K562 (cell line): ENCODE data around the gene SMAD3. TPM values are rescaled to one million over a fixed set of nuclear protein-coding genes. Genes with fewer than 3 reads are reported as not detected.

Experiments
- ATAC-seq: fragments of 200-7000 bp; cut with Tn5 transposase; 3 replicates; pipeline ENCODE4 v1.9.1; 2020; ENCODE audit warnings: moderate library complexity
- BruUV-seq: library from RNA; stranded (reverse); fragments of 400-500 nt; replicated peaks from 2 replicates; lab custom pipeline; 2021; lab: Mats Ljungman, UMichigan
- CTCF ChIA-PET: fragments of 300-600 bp; formaldehyde crosslinking; extraction: SDS; loops from one replicate; lab custom pipeline; 2021; ENCODE audit warnings: low intra/inter-chr PET ratio; lab: Yijun Ruan, JAX
- POLR2A ChIA-PET: fragments of 300-600, 350-650 bp; sonication (Branson Sonifier 250); formaldehyde crosslinking; extraction: SDS; loops from one replicate; lab custom pipeline; 2021; ENCODE audit warnings: antibody characterized with exemption, inconsistent platforms; lab: Yijun Ruan, JAX
- DNase-seq, 4 experiments: peaks; one replicate each; pipeline versions ENCODE4 v3.0.0 to v3.0.0-alpha.2; 2011 to 2018; ENCODE audit warnings: low spot score in 3 of 4, mixed read lengths in 3 of 4; ENCODE audit errors: extremely low read depth in 1 of 4
- FAIRE-seq: peaks from 2 replicates; lab custom pipeline; 2011; peaks lifted over from hg19 to GRCh38; lab: Jason Lieb, UNC
- H2AFZ ChIP-seq: 2 replicates; pipeline ENCODE4 v1.6.0; 2011; ENCODE audit warnings: low read depth, low read length, control low read depth, inconsistent platforms
- H3K27ac ChIP-seq: fragments of 200-600 bp; 3 replicates; pipeline ENCODE4 v1.8.0; 2011; ENCODE audit warnings: low read depth, mild to moderate bottlenecking, control low read depth, inconsistent platforms, low read length, moderate library complexity, mixed read lengths; ENCODE audit errors: extremely low read depth
- H3K27me3 ChIP-seq, 2 experiments: fragments of 300-600 bp in 1 of 2; 2 replicates in 1 of 2; 3 replicates in 1 of 2; pipeline versions ENCODE4 v1.6.0 to v1.8.0; 2011; ENCODE audit warnings: inconsistent platforms in 2 of 2, low read length in 2 of 2, mild to moderate bottlenecking in 1 of 2, mixed read lengths in 1 of 2, moderate library complexity in 1 of 2; ENCODE audit not compliant: control insufficient read depth in 2 of 2, insufficient read depth in 2 of 2
- H3K36me3 ChIP-seq: fragments of 300-600 bp; 3 replicates; pipeline ENCODE4 v1.8.0; 2011; ENCODE audit warnings: mild to moderate bottlenecking, low read length, inconsistent platforms; ENCODE audit not compliant: control insufficient read depth, insufficient read depth
- H3K4me1 ChIP-seq, 2 experiments: fragments of 200-600 bp in 1 of 2; replicated peaks in 1 of 2; 2 replicates in 1 of 2; 3 replicates in 1 of 2; pipeline versions ENCODE4 v1.5.1 to v1.8.0; 2011; ENCODE audit warnings: inconsistent platforms in 2 of 2, low read length in 2 of 2, mild to moderate bottlenecking in 1 of 2, mixed read lengths in 1 of 2, moderate library complexity in 1 of 2; ENCODE audit not compliant: control insufficient read depth in 2 of 2, insufficient read depth in 2 of 2
- H3K4me2 ChIP-seq: 2 replicates; pipeline ENCODE4 v1.6.1; 2011; ENCODE audit warnings: low read length, control low read depth, inconsistent platforms, mixed read lengths; ENCODE audit not compliant: insufficient read depth
- H3K4me3 ChIP-seq: fragments of 200-600 bp; sonication (generic), shearing (Covaris generic); 2 replicates; pipeline ENCODE4 v1.5.1; 2016; ENCODE audit warnings: control low read depth, inconsistent platforms
- H3K79me2 ChIP-seq: fragments of 200-600 bp; 3 replicates; pipeline ENCODE4 v1.8.0; 2011; ENCODE audit warnings: low read length, inconsistent platforms; ENCODE audit not compliant: control insufficient read depth, insufficient read depth
- H3K9ac ChIP-seq, 2 experiments: 2 replicates each; pipeline versions ENCODE4 v1.6.0 to v1.6.1; 2011; ENCODE audit warnings: low read depth in 2 of 2, low read length in 2 of 2, control low read depth in 1 of 2, inconsistent platforms in 1 of 2, mild to moderate bottlenecking in 1 of 2, mixed read lengths in 1 of 2; ENCODE audit not compliant: insufficient read depth in 1 of 2
- H3K9me1 ChIP-seq: one replicate; pipeline ENCODE4 v1.6.0; 2011; ENCODE audit warnings: inconsistent platforms, mild to moderate bottlenecking, low read length, moderate library complexity; ENCODE audit not compliant: control insufficient read depth, insufficient read depth
- H3K9me3 ChIP-seq: replicated peaks from 2 replicates; pipeline ENCODE4 v1.5.1; 2011; ENCODE audit warnings: low read depth, low read length, inconsistent platforms; ENCODE audit not compliant: control insufficient read depth, insufficient read depth
- H4K20me1 ChIP-seq: replicated peaks from 2 replicates; pipeline ENCODE4 v1.6.1; 2011; ENCODE audit warnings: low read length, inconsistent platforms, mixed read lengths; ENCODE audit not compliant: control insufficient read depth, insufficient read depth
- CBFA2T3 ChIP-seq: fragments of 450-650 bp; IDR thresholded peaks from 2 replicates; pipeline ENCODE4 v1.6.1; 2017
- FUS ChIP-seq: fragments of 200-400 bp; formaldehyde crosslinking; optimal IDR thresholded peaks from 2 replicates; pipeline ENCODE3; 2017; ENCODE audit warnings: low read depth, low read length
- NR2F6 ChIP-seq: fragments of 450-650 bp; formaldehyde crosslinking; IDR thresholded peaks from 2 replicates; pipeline ENCODE4 v1.4.0; 2020; ENCODE audit warnings: mild to moderate bottlenecking
- TAF7 ChIP-seq: fragments of 450-650 bp; IDR thresholded peaks from 2 replicates; pipeline ENCODE4 v1.6.1; 2016; ENCODE audit warnings: missing genetic modification characterization, missing compliant biosample characterization
- WGBS: fragments of 100-300 bp; shearing (Covaris generic); methylation state at CpG from one replicate; pipeline ENCODE4 v1.1.6; 2016; ENCODE audit warnings: low coverage, mixed read lengths; ENCODE audit not compliant: insufficient coverage; ENCODE audit errors: missing lambda C conversion rate; 5-methylcytosine and 5-hydroxymethylcytosine counted together
- in situ Hi-C: fragments of 300-500 bp; cut with MboI; formaldehyde crosslinking; loops from 4 replicates; pipeline ENCODE4 v1.15.0; 2018; ENCODE audit warnings: inconsistent platforms, mixed read lengths
- intact Hi-C: fragments of 100-400 bp; cut with micrococcal nuclease; formaldehyde crosslinking; loops from 2 replicates; pipeline ENCODE4 v1.14.2; 2022
- polyA plus RNA-seq, 8 experiments: library from polyadenylated mRNA; depleted of rRNA in 4 of 8; stranded (reverse) in 5 of 8; unstranded in 3 of 8; fragments of >200 nt; fragmentation: Nextera tagmentation in 2 of 8; fragmentation: Illumina TruSeq in 1 of 8; extraction: Ambion mirVana in 2 of 8; extraction: Trizol in 1 of 8; gene quantifications; 2 replicates each; pipeline versions ENCODE4 v1.2.1 to v1.2.3, GENCODE V29; 2011 to 2014; ENCODE audit warnings: inconsistent platforms in 1 of 8, missing spikeins in 1 of 8
- total RNA-seq, 7 experiments: library from RNA; depleted of rRNA in 6 of 7; stranded (reverse); fragments of >200 nt in 6 of 7; fragmentation: Illumina TruSeq in 2 of 7; extraction: Trizol in 2 of 7; gene quantifications; 2 replicates each; pipeline versions ENCODE4 v1.2.1 to v1.2.3, GENCODE V29; 2011 to 2021; ENCODE audit warnings: low replicate concordance in 1 of 7
- TF ChIP-seq, protein P1 (sequence below): fragments of 150-350 bp; IDR thresholded peaks from 2 replicates; pipeline ENCODE4 v1.6.1; 2014; ENCODE audit warnings: low read depth, mild to moderate bottlenecking, low read length, borderline replicate concordance
- TF ChIP-seq, protein P2 (sequence below), 2 experiments: IDR thresholded peaks in 1 of 2; conservative IDR thresholded peaks in 1 of 2; 2 replicates each; pipeline ENCODE4 v1.6.1; 2016; ENCODE audit warnings: low read depth in 2 of 2, mild to moderate bottlenecking in 1 of 2, missing compliant biosample characterization in 1 of 2, missing genetic modification characterization in 1 of 2, moderate library complexity in 1 of 2
- TF ChIP-seq, protein P3 (sequence below), 3 experiments: fragments of 200-800 bp in 1 of 3; fragments of 250-450 bp in 1 of 3; fragments of 450-650 bp in 1 of 3; sonication (Bioruptor Pico) in 1 of 3; sonication (Bioruptor generic) in 1 of 3; formaldehyde crosslinking in 1 of 3; IDR thresholded peaks; 2 replicates each; pipeline versions ENCODE4 v1.6.1 to v1.8.0; 2016 to 2022; ENCODE audit warnings: mild to moderate bottlenecking in 2 of 3, missing genetic modification characterization in 2 of 3, missing compliant biosample characterization in 1 of 3, moderate library complexity in 1 of 3
- TF ChIP-seq, protein P4 (sequence below): fragments of 250-450 bp; sonication (Bioruptor Pico); IDR thresholded peaks from 2 replicates; pipeline ENCODE4 v1.5.0; 2020; ENCODE audit warnings: mild to moderate bottlenecking

Gene SMAD3
- total and polyA plus RNA-seq, 9 of the 15 experiments (the other 6 are each of a cell fraction or from before 2014, with no cell fraction given) = 4.3 to 39.2 (median 11.1) TPM

DNA sequence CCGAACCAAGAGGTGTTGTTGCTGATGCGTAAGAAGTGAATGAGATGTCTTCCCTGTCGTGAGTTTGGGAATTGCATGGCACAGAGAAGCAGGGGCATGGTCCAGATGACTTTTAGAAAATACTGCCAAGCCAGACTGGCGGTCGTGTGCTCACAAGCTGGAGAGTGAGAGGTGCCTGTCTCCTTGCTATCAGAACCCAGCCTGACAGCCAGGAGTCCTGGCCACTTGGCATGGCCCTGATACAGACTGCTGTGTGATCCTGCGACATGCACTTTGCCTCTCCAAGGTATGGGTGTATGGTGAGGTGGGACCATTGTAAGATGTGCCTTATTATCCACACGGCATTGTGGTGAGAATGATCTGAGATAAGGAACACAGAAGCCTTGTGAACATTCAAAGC, 93.0 kb downstream of the SMAD3 start:
- Histone ChIP-seq H3K79me2 (no peaks in the 10 kb centered on the region; the same call in 2 of the 3 replicates), H3K4me1 (peaks cover 0 to 5% of the 10 kb centered on the region in 2 experiments; a peak in 4 of 5 replicates), H3K27ac (no peak overlapping the region), H3K9me3 (0 out of 2 replicates have a peak, but pooled peaks cover 1% of the 10 kb centered on the region), H3K9ac (peak overlapping the region in 1 of 2 experiments; percentile 69; a peak in 2 of 4 replicates), H3K27me3 (no peaks in the 10 kb centered on the region), H4K20me1 (no peaks in the 10 kb centered on the region), H3K4me3 (no peak overlapping the region), H3K9me1 (no peaks in the 10 kb centered on the region), H3K4me2 (no peak overlapping the region), H2AFZ (no peak overlapping the region), H3K36me3 (no peaks in the 10 kb centered on the region; the same call in 1 of the 3 replicates)
- FAIRE-seq = no peak
- ATAC-seq = no peak
- no peak for DNase-seq
- TF ChIP-seq CBFA2T3 = no peak
- TF ChIP-seq, protein P1, sequence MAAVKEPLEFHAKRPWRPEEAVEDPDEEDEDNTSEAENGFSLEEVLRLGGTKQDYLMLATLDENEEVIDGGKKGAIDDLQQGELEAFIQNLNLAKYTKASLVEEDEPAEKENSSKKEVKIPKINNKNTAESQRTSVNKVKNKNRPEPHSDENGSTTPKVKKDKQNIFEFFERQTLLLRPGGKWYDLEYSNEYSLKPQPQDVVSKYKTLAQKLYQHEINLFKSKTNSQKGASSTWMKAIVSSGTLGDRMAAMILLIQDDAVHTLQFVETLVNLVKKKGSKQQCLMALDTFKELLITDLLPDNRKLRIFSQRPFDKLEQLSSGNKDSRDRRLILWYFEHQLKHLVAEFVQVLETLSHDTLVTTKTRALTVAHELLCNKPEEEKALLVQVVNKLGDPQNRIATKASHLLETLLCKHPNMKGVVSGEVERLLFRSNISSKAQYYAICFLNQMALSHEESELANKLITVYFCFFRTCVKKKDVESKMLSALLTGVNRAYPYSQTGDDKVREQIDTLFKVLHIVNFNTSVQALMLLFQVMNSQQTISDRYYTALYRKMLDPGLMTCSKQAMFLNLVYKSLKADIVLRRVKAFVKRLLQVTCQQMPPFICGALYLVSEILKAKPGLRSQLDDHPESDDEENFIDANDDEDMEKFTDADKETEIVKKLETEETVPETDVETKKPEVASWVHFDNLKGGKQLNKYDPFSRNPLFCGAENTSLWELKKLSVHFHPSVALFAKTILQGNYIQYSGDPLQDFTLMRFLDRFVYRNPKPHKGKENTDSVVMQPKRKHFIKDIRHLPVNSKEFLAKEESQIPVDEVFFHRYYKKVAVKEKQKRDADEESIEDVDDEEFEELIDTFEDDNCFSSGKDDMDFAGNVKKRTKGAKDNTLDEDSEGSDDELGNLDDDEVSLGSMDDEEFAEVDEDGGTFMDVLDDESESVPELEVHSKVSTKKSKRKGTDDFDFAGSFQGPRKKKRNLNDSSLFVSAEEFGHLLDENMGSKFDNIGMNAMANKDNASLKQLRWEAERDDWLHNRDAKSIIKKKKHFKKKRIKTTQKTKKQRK = no peak
- TF ChIP-seq, protein P2, sequence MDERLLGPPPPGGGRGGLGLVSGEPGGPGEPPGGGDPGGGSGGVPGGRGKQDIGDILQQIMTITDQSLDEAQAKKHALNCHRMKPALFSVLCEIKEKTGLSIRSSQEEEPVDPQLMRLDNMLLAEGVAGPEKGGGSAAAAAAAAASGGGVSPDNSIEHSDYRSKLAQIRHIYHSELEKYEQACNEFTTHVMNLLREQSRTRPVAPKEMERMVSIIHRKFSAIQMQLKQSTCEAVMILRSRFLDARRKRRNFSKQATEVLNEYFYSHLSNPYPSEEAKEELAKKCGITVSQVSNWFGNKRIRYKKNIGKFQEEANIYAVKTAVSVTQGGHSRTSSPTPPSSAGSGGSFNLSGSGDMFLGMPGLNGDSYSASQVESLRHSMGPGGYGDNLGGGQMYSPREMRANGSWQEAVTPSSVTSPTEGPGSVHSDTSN (CRISPR knock-in tag; IDR thresholded peaks at IDR 0.05; ENCODE audit: low read depth) = no peak
- TF ChIP-seq, protein P2 (tag; conservative IDR thresholded peaks at IDR 0.05; ENCODE audit: low read depth) = no peak
- TF ChIP-seq, protein P3, sequence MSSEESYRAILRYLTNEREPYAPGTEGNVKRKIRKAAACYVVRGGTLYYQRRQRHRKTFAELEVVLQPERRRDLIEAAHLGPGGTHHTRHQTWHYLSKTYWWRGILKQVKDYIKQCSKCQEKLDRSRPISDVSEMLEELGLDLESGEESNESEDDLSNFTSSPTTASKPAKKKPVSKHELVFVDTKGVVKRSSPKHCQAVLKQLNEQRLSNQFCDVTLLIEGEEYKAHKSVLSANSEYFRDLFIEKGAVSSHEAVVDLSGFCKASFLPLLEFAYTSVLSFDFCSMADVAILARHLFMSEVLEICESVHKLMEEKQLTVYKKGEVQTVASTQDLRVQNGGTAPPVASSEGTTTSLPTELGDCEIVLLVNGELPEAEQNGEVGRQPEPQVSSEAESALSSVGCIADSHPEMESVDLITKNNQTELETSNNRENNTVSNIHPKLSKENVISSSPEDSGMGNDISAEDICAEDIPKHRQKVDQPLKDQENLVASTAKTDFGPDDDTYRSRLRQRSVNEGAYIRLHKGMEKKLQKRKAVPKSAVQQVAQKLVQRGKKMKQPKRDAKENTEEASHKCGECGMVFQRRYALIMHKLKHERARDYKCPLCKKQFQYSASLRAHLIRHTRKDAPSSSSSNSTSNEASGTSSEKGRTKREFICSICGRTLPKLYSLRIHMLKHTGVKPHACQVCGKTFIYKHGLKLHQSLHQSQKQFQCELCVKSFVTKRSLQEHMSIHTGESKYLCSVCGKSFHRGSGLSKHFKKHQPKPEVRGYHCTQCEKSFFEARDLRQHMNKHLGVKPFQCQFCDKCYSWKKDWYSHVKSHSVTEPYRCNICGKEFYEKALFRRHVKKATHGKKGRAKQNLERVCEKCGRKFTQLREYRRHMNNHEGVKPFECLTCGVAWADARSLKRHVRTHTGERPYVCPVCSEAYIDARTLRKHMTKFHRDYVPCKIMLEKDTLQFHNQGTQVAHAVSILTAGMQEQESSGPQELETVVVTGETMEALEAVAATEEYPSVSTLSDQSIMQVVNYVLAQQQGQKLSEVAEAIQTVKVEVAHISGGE (CRISPR knock-in tag; IDR thresholded peaks at IDR 0.05) = no peak
- TF ChIP-seq FUS = no peak
- TF ChIP-seq TAF7 (tag) = no peak
- TF ChIP-seq, protein P4, sequence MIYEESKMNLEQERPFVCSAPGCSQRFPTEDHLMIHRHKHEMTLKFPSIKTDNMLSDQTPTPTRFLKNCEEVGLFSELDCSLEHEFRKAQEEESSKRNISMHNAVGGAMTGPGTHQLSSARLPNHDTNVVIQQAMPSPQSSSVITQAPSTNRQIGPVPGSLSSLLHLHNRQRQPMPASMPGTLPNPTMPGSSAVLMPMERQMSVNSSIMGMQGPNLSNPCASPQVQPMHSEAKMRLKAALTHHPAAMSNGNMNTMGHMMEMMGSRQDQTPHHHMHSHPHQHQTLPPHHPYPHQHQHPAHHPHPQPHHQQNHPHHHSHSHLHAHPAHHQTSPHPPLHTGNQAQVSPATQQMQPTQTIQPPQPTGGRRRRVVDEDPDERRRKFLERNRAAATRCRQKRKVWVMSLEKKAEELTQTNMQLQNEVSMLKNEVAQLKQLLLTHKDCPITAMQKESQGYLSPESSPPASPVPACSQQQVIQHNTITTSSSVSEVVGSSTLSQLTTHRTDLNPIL (CRISPR knock-in tag) = no peak
- no peak for TF ChIP-seq NR2F6 (CRISPR knock-in tag)
- WGBS = 73% methylated on average over 6 of the region's 7 CpGs
- intact Hi-C loops (no loop called here), in situ Hi-C loops (no loop called here)
- POLR2A ChIA-PET = interaction anchor here (0.7 kb wide), 1 partner anchor 18 kb away, joined by 3 read pairs; no protein-coding TSS in a partner anchor
- CTCF ChIA-PET = no interaction called here
- BruUV-seq = no TSS peak
